Panc1 (cell line): ENCODE data around the gene FAM227A. TPM values are rescaled to one million over a fixed set of nuclear protein-coding genes. Genes with fewer than 3 reads are reported as not detected.

Experiments used
- ATAC-seq: fragments of 200-7000 bp; cut with Tn5 transposase; 2 replicates; pipeline ENCODE4 v1.9.1; 2020; ENCODE audit warnings: mild to moderate bottlenecking, moderate library complexity
- BruUV-seq: library from RNA; stranded (reverse); fragments of 400-500 nt; replicated peaks from 2 replicates; lab custom pipeline; 2021; lab: Mats Ljungman, UMichigan
- CTCF ChIA-PET: fragments of 300-600 bp; sonication (Branson Sonifier 250); formaldehyde crosslinking; loops from one replicate; lab custom pipeline; 2022; ENCODE audit warnings: antibody characterized with exemption; lab: Charles Lee
- POLR2A ChIA-PET: fragments of 300-600 bp; sonication (Branson Sonifier 250); formaldehyde crosslinking; loops from one replicate; lab custom pipeline; 2022; ENCODE audit warnings: antibody characterized with exemption; lab: Charles Lee
- DNase-seq: peaks from one replicate; pipeline ENCODE4 v3.0.0-alpha.2; 2010; ENCODE audit warnings: low read depth, low spot score
- H3K27ac ChIP-seq: 2 replicates; pipeline ENCODE4 v1.5.1; 2011; ENCODE audit warnings: mild to moderate bottlenecking, low read length, inconsistent platforms
- H3K27me3 ChIP-seq: fragments of 200-500 bp; sonication (Bioruptor generic); 2 replicates; pipeline ENCODE4 v1.6.0; 2014; ENCODE audit warnings: low read length, inconsistent platforms; ENCODE audit not compliant: control insufficient read depth, insufficient read depth
- H3K36me3 ChIP-seq: fragments of 200-500 bp; sonication (Bioruptor generic); 2 replicates; pipeline ENCODE4 v1.5.1; 2014; ENCODE audit warnings: inconsistent platforms, mild to moderate bottlenecking, low read length, moderate library complexity; ENCODE audit not compliant: control insufficient read depth, insufficient read depth
- H3K4me1 ChIP-seq: 2 replicates; pipeline ENCODE4 v1.5.1; 2011; ENCODE audit warnings: inconsistent platforms, mild to moderate bottlenecking, low read length, moderate library complexity; ENCODE audit not compliant: control insufficient read depth, insufficient read depth
- H3K4me3 ChIP-seq, 2 experiments: 2 replicates each; pipeline ENCODE4 v1.5.1; 2011 to 2012; ENCODE audit warnings: low read depth in 2 of 2, low read length in 2 of 2, mild to moderate bottlenecking in 2 of 2, inconsistent platforms in 1 of 2, moderate library complexity in 1 of 2
- H3K9me3 ChIP-seq: fragments of 200-500 bp; sonication (Bioruptor generic); 2 replicates; pipeline ENCODE4 v1.5.1; 2014; ENCODE audit warnings: low read depth, mild to moderate bottlenecking, inconsistent platforms, low read length, moderate library complexity; ENCODE audit not compliant: control insufficient read depth, insufficient read depth
- POLR2AphosphoS5 ChIP-seq: IDR thresholded peaks from 2 replicates; pipeline ENCODE4 v1.6.1; 2012; ENCODE audit warnings: mild to moderate bottlenecking, low read depth, low read length, moderate library complexity
- REST ChIP-seq, 2 experiments: IDR thresholded peaks; 2 replicates each; pipeline ENCODE4 v1.6.1; 2011 to 2012; ENCODE audit warnings: low read depth in 2 of 2, control low read depth in 1 of 2, low read length in 1 of 2, mild to moderate bottlenecking in 1 of 2, moderate library complexity in 1 of 2; ENCODE audit not compliant: insufficient read depth in 1 of 2
- SIN3A ChIP-seq: IDR thresholded peaks from 2 replicates; pipeline ENCODE4 v1.6.1; 2012; ENCODE audit warnings: low read depth, mild to moderate bottlenecking, low read length, moderate library complexity, borderline replicate concordance; ENCODE audit not compliant: insufficient read depth
- TCF7L2 ChIP-seq: IDR thresholded peaks from 2 replicates; pipeline ENCODE4 v1.6.1; 2011; ENCODE audit warnings: mild to moderate bottlenecking, low read depth, low read length, inconsistent platforms
- in situ Hi-C: cut with HindIII; loops from 2 replicates; pipeline ENCODE4 v1.10.0; 2016; ENCODE audit warnings: low sequenced_read_pairs, low pct_unique_long_range_greater_than_20kb
- intact Hi-C: fragments of 100-400 bp; cut with micrococcal nuclease; formaldehyde crosslinking; loops from one replicate; pipeline ENCODE4 v1.10.0; 2022; ENCODE audit not compliant: unreplicated experiment
- total RNA-seq: library from RNA; stranded (reverse); gene quantifications from one replicate; pipeline ENCODE4 v1.2.1, GENCODE V29; 2021; ENCODE audit not compliant: unreplicated experiment
- TF ChIP-seq, protein P1 (sequence below): fragments of 450-650 bp; IDR thresholded peaks from 2 replicates; pipeline ENCODE4 v1.5.1; 2017; ENCODE audit warnings: mild to moderate bottlenecking

The FAM227A gene
- total RNA-seq, 1 experiment from 2014 or later: 2.4 TPM

- intact Hi-C loops (no loop called here), in situ Hi-C loops (no loop called here)
- no peak overlapping the region for H3K4me3 ChIP-seq
- no peaks in the 10 kb centered on the region for H3K9me3 ChIP-seq
- no peak for DNase-seq
- no peaks in the 10 kb centered on the region for H3K36me3 ChIP-seq
- no peak for ATAC-seq
- H3K27ac ChIP-seq: no peak overlapping the region
- no TSS peak for BruUV-seq
- no peaks in the 10 kb centered on the region for H3K27me3 ChIP-seq
- TF ChIP-seq POLR2AphosphoS5 (no peak), REST (IDR thresholded peaks at IDR 0.05; ENCODE audit: insufficient read depth in 1 of 2, low read depth in 2 of 2, low read length in 1 of 2) (no peak)
- POLR2A ChIA-PET: interaction anchor here (1.1 kb wide), 1 partner anchor 62 kb away, joined by 3 read pairs; no protein-coding TSS in a partner anchor
- CTCF ChIA-PET: interaction anchor here (0.5 kb wide), 1 partner anchor 55 kb away, joined by 4 read pairs; no protein-coding TSS in a partner anchor
- no peaks in the 10 kb centered on the region for H3K4me1 ChIP-seq
Observed at GRCh38 chr22:38614332-38615063, 41.7 kb downstream of the FAM227A start.

- Histone ChIP-seq H3K4me3 (no peak overlapping the region), H3K36me3 (no peaks in the 10 kb centered on the region), H3K27ac (no peak overlapping the region), H3K4me1 (no peaks in the 10 kb centered on the region), H3K9me3 (no peaks in the 10 kb centered on the region), H3K27me3 (no peaks in the 10 kb centered on the region)
- ATAC-seq (no peak), DNase-seq (no peak)
- TF ChIP-seq POLR2AphosphoS5 (no peak), REST (IDR thresholded peaks at IDR 0.05; ENCODE audit: insufficient read depth in 1 of 2, low read depth in 2 of 2, low read length in 1 of 2) (no peak), TCF7L2 (no peak), SIN3A (no peak)
- TF ChIP-seq, protein P1, sequence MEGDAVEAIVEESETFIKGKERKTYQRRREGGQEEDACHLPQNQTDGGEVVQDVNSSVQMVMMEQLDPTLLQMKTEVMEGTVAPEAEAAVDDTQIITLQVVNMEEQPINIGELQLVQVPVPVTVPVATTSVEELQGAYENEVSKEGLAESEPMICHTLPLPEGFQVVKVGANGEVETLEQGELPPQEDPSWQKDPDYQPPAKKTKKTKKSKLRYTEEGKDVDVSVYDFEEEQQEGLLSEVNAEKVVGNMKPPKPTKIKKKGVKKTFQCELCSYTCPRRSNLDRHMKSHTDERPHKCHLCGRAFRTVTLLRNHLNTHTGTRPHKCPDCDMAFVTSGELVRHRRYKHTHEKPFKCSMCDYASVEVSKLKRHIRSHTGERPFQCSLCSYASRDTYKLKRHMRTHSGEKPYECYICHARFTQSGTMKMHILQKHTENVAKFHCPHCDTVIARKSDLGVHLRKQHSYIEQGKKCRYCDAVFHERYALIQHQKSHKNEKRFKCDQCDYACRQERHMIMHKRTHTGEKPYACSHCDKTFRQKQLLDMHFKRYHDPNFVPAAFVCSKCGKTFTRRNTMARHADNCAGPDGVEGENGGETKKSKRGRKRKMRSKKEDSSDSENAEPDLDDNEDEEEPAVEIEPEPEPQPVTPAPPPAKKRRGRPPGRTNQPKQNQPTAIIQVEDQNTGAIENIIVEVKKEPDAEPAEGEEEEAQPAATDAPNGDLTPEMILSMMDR: no peak
- in situ Hi-C loops (no loop called here), intact Hi-C loops (no loop called here)
- no TSS peak for BruUV-seq
- ChIA-PET CTCF (no interaction called here), POLR2A (no interaction called here)
Observed at GRCh38 chr22:38613588-38613987, 42.6 kb downstream of the FAM227A start.
